Gastrocnemius medialis (tissue), 4 donors: Measurements from ENCODE around the gene TCTN1.

ENCODE experiments used
- POLR2A ChIP-seq, 2 donors: fragments of 450-650 bp; IDR thresholded peaks; one replicate each; pipeline ENCODE4 v1.6.1; 2017; ENCODE audit warnings: antibody characterized with exemption in 2 of 2, mild to moderate bottlenecking in 2 of 2, moderate library complexity in 2 of 2
- TF ChIP-seq, protein P1 (sequence below), 5 experiments: fragments of 450-650 bp in 3 of 5; fragments of 200-600 bp in 2 of 5; sonication (generic) in 2 of 5; IDR thresholded peaks in 4 of 5; conservative IDR thresholded peaks in 1 of 5; 1 replicate in 4 of 5; 2 replicates in 1 of 5; pipeline ENCODE4 v1.5.1; 2016 to 2019; ENCODE audit warnings: antibody characterized with exemption in 5 of 5, mild to moderate bottlenecking in 3 of 5, moderate library complexity in 3 of 5

GRCh38 chr12:110591451-110592051, 22.4 kb upstream of the TCTN1 start:
- TF ChIP-seq, protein P1, sequence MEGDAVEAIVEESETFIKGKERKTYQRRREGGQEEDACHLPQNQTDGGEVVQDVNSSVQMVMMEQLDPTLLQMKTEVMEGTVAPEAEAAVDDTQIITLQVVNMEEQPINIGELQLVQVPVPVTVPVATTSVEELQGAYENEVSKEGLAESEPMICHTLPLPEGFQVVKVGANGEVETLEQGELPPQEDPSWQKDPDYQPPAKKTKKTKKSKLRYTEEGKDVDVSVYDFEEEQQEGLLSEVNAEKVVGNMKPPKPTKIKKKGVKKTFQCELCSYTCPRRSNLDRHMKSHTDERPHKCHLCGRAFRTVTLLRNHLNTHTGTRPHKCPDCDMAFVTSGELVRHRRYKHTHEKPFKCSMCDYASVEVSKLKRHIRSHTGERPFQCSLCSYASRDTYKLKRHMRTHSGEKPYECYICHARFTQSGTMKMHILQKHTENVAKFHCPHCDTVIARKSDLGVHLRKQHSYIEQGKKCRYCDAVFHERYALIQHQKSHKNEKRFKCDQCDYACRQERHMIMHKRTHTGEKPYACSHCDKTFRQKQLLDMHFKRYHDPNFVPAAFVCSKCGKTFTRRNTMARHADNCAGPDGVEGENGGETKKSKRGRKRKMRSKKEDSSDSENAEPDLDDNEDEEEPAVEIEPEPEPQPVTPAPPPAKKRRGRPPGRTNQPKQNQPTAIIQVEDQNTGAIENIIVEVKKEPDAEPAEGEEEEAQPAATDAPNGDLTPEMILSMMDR (IDR thresholded peaks at IDR 0.05 in 4 of 5, conservative IDR thresholded peaks at IDR 0.05 in 1 of 5): no peak
- TF ChIP-seq POLR2A (IDR thresholded peaks at IDR 0.05): no peak
